T-helper 1 cell (primary cell): ENCODE measurements around the gene KRT7.

Experiments
- DNase-seq, 5 donors: peaks; one replicate each; pipeline ENCODE4 v3.0.0-alpha.2; 2012 to 2020

The KRT7 gene

DNA sequence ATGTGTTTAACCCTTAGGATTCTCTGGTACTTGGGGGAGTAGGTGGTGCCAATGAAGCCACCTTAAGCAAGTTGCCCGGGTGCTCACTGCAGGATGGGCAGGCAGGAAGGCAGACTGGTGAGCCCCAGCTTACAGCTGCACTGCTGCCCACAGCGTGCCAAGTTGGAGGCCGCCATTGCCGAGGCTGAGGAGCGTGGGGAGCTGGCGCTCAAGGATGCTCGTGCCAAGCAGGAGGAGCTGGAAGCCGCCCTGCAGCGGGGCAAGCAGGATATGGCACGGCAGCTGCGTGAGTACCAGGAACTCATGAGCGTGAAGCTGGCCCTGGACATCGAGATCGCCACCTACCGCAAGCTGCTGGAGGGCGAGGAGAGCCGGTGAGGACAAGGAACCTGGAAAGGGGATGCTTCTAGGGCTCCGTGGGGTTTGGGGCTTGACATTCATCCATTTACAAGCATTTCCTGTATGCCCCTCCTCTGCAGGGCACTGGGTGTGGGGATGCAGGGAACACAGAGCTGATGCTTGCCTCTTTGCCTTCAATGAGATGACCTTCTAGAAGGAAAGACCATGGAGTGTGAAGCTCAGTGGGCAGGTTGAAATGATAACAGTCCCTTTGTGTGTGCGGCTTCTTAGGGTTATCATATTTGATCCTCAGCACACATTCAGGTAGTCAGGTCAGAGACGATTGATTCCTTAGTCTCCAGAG, 12.4 kb downstream of the KRT7 start:
- no peak for DNase-seq

DNA sequence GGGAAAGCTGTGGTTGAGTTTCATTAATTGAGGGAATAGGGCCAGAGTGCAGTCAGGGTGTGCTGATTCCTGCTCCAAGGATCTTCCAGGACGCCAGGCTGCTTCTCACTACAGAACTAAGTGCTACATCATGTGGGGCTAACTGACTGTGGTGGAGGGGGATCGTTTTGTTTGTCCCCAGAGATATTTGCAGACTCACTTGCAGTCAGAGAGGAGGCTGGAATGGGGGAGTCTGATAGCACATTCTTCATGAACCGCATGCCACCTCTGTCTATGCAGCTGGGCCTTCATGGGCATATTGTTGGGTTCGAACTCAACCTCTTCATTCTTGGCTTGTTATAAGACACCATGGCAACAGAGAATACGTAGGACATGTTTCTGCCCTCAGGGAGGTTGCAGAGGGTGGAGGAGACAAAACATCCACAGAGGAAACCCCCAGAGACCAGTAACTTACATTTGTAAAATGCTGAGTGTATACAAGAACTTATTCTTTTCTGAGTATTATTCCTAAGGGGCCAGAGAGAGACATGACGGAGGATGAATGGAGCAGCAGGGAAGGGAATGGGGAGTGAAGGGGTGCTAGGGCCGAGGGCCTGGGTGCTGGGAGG, 13.0 kb downstream of the KRT7 start:
- no peak for DNase-seq

DNA sequence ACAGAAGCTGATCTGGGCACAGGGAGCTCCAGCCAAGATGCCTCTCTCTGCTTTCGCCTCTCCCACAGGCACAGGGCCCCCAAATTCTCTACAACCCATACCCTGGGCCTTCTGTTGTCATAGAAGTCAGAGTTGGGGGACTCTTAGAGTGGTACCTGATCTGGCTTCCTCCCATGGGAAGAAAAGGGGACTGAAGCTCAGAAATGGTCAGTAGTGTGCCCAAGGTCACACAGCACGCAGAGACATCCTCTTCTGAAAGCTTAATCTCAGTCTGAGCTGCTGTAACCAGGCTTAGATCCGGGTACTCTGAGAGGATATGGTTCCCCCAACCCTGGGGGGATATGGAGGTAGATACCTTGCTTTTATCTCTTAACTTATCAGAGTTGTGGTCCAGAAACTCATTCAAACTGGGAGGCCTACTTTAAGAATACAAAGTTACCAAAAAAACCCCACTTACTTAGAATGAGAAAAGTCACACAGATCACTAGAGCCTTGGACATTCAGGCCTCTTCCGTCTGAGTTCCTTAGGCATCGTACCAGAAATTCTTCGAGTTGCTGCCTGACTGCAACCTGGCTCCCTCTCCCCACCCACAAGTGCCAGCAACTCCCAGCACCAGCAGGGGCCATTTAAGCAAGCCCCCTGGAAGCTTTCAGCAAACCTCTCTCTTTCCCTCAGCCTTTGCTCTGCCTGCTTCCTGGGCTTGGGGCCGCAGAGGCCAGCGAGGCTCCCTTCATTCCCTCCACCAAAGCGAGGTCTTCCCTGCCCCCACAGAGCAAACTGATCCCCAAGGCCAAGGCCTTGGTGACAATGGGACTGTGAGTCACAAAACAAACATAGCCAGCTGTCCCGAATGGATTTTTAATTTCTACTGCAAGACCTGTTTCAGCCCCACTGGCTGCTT, 13.9 kb downstream of the KRT7 start:
- DNase-seq = peak in 1 of 5 donors; percentile 32

DNA sequence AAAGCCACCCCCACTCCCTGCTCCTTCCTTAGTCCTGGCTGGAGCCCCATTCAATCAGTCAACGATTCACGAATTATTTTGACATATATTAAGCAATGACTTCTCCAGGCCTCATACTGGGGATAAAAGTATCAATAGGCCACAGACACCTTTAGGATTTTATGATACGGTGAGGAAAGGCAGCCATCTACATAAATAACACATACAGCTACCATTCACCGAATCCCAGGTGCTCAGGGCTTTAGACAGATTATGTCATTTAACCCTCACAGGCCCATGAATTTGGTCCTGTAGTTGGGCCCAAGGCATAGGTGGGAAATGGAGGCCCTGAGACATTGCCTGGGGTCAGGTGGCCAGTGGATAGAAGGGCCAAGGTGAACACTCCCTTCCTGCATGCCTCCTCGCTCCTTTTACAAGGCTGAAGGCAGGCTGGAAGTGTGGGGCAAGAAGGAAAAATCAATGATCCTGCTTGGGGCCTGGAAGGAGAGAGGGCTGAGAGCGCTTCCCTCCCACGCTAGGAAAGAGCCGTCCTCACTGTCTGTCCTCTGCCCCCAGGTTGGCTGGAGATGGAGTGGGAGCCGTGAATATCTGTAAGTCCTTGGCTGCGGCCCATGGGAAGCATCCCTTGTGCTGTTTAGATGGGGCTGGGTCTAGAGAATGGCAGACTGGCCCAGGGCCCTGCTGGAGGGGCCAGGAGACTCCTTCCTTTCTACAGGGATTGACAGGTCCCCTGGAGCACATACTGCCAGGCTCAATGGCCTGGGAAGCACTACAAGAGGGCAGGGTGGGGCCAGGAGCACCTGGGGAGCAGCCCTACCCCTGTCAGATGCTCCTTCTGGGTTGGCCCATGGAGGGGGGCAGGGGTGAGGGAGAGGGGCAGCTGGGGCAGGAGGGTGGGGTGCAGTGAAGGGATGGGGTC, 14.8 kb downstream of the KRT7 start:
- DNase-seq = no peak

DNA sequence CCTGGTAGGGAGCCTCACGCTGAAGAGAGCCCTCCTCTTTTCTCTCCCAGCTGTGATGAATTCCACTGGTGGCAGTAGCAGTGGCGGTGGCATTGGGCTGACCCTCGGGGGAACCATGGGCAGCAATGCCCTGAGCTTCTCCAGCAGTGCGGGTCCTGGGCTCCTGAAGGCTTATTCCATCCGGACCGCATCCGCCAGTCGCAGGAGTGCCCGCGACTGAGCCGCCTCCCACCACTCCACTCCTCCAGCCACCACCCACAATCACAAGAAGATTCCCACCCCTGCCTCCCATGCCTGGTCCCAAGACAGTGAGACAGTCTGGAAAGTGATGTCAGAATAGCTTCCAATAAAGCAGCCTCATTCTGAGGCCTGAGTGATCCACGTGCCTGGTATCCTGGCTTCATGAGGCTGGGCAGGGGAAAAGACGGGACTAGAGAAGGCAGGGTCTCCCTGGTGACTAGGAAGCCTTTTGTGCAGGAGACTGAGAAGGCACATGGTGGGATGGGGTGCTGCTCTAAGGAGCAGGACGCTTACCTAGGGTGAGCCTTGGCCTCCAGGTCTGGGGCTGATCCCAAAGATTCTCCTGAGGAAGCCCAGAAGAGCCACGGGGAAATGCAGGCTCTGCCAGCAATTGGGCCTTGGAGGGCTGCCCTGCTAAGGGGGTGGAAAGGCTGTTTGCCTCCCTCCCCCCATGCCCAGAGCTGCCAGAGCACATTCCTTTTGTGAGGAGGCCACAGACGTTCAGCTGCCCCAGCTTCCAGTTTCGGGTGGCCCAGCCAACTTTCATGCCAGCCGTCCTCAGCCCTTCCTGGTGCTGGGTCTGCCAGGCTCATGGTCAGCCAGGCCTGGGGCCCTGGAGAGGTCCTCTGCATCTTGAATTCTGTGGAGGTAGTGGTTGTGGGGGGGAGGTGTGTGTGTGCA, 15.8 kb downstream of the KRT7 start:
- no peak for DNase-seq

DNA sequence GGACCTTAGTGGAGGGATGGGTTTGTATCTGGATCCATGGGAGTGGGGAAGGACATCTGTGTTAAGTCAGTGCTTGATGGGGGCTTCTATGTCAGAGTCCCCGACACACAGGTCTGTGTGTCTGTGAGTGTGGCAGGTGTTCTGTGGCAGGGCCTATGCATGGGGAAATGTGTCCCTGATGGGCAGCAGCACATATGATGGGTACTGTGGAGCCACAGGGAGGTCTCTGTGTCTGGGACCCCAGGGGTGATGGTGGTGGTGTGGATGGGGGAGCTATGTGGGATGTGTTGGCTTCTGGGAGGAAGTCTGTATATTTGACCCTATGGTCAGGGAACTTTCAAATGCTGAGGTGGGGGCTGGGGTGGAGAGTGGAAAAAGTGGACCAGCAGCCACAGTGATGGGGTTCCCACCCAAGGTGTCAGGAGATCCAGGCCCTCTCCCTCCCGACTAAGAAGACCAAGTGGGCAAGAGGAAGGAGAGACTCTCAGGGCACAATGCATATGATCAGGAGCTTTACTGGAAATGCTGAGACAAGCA, 16.5 kb downstream of the KRT7 start:
- no peak for DNase-seq

DNA sequence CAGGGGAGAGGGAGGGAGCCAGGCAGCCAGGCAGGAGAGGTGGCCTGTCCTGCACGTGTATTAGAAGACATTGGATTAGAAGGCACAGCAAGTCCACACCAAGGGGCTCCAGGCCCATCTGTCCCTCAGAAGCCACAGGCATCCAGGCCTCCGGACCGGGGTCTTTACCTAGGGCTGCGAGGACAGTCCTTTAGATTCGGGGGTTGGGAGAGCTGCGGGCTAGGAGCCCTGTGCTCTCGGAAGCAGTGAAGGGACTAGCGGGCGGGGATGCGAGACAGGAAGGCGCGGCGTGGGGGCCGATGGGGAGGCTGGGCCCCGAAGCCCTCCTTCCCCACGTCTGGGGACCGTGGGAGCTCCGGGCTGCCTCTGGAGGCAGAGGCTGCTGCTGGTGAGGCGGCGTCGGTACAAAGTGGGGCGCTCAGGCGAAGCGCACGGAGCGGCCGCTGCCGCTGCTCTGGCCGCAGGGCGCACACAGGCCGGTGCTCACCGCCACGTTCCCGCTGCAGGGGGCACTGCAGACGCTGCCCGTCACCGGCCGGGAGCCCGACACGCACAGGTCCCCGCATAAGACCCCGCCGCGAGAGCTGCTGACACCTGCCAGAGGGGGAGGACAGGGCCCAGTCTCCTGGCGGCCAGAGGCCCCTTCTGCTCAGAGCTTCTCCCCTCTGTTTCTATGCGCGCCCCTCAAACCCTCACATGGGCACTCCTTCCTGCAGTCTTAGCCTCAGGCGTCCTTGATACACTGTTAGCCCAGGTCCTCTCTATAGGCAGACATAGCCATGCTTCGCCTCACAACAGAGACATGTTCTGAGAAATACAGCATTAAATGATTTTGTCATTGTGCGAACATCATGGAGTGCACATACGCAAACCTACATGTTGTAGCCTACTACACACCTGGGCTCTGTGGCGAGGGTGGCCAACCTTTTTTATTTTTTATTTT, 17.3 kb downstream of the KRT7 start:
- no peak for DNase-seq

DNA sequence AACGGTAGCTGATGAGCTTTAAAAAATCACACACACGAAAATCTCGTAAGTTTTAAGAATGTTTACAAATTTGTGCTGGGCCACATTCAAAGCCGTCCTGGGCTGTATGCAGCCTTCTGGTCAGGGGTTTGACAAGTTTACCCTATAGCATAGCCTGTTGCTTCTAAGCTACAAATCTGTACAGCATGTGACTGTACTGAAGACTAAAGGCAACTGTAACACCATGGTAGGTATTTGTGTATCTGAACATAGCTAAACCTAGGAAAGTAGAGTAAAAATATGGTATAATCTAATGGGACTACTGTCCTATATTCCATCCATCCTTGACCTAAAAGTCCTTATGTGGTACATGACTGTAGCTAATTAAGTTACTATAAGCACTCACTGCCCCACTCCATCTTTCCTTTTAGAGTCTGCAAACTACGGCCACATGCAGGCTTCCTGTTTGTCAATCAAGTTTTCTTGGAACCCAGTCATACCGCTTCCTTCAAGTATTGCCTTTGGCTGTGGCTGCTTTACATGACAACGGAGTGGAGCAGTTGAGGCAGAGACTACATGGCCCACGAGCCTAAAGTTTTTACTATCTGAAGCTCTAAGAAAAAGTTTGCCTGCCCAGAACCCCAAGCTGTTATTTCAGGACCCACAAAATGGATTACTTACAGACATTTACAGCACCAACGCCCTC, 18.5 kb downstream of the KRT7 start:
- DNase-seq = peak in 1 of 5 donors; percentile 82

DNA sequence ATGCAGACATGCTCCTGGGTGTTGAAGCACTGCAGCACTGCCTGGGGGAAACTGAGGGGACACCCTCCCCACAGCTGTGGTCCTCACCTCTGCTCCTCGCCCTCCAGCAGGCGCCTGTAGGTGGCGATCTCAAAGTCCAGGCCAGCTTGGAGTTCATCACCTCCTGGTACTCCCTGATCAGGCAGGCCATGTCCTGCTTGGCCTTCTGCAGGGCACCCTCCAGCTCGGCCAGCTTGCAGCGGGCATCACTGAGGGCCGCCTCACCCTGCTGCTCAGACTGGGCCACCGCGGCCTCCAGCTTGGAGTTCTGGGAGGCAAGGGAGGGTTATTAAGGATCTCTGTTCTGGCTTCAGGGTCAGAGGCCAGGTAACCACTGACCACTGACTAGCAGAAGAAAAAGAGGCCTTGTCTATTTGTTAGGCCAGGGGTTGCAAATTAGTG, 19.2 kb downstream of the KRT7 start:
- peak in 1 of 5 donors; percentile 28 for DNase-seq

DNA sequence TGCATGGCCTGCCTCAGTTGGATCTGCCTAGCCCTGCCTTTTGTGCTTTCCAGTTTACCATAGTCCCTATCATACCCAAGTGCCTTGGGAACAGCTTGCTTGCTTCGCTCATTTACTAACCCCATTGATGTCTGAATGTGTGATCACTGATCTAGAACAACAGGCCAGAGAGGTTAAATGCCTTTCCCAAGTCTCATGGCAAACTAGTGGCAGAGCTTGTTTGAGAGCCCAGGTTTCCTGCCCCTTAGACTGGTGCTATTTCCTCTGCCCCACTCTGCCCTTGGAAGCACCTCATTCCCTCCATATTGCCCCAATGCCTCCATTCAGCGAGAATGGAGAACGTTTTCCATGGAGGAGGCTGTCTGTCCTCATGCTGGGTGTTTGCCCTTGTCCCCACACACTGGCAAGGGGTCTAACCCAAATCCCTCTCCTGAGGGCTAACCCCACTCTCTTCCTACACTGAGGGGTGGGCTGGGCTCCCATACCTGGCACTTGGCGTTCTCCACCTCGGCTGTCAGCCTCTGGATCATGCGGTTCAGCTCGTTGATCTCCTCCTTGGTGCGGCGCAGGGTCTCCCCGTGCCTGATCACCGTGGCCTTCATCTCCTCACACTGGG, 19.8 kb downstream of the KRT7 start:
- no peak for DNase-seq

DNA sequence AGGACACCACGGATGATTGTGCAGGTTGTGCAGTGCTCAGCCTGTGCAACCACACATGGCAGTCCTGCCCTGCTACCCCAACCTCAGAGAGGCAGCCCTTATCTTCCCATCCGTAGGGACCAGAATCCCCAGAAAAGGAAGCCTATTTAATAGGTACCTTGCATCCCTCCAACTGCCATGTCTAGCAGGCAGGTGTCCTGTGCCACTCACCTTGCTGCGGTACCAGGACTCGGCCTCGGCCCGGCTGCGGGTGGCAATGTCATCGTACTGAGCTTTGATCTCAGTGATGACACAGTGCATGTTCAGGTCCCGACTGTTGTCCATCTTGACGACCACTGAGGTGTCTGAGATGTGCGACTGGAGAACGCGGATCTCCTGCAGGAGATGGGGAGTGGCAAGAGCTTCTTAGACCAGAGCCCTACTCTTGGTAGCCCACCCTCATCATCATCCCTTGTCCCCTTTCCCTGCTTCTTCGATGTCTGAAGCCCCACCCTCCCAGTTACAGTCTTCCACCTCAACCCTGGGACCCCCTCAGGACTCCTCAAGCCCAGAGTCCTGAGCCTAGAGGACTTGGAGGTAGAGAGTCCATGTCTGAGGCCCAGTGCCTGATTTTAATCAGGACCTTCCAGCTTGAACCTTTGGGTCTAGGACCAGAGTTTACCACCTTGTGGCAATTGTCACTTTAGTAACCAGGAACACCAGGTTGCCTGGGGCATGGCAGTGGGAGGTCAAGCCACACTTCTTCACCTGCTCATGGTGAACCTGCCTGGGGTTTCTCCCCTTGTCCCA, 20.5 kb downstream of the KRT7 start:
- no peak for DNase-seq

DNA sequence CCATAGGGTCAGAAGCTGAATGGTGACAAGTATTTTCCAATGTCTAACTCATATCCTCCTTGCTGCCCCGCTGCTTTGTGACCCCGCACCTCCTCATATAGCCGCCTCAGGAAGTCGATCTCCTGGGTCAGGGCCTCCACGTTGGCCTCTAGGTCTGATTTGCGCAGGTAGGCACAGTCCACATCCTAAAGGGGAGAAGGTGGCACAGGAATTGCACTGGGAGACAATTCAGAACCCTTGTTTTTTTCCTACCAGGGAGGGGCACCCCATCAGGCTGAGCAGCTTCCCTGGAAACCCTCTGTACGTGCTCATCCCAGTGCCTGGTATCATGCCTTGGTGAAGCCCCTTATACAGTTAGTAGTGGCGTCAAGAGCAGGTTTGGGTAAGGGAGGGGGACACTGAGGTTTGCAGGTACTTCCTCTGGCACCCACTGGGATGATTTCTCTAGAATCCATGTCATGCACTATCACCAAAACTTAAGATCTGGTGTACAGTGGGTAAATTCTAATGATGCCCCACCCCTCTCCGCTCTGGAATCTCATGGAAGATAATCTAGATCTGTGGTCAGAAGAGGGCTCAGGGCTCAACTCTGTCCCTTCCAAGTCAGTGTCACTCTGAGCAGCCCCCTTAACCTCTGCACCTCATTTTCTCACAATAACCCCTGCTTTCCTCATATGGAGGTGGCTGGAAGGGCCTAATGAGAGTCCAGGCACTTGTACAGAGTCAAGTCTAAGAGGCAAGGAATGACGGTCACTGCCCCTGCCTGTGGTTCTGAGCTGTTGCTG, 21.3 kb downstream of the KRT7 start:
- no peak for DNase-seq

DNA sequence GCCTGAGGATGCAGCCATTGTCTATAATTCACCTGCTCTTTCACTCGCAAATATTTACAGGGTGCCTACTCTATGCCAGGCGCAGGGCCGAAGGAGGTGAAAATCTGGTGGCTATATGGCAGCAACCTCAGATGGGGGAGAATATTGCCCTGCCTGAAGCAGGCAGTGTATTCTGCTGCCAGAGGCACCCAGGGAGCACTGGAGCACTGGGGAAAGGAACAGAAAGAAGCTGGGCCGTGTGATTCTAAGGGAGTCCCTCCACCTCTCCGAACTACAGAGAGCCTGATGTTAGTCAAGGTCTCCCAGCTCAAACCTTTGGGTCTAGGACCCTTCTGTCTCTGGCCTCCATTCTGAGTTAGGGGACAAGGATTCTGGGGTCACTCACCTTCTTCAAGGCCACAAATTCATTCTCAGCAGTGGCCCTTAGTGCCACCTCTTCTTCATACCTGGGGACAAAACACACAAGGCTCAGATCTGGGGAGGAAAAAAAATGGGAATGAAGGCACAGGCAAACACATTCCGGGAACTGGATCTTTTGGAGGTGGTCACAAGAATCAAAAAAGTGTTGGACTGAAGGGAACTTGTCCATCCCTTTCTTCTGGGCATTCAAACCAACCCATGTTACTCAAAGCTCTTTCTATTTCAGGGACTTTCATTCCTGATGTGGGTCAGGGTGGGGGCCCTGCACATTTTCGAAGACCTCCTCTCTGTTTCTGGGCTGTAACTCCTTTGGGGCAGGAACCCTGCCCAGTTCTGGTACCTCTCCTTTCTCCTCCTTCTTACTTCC, 22.1 kb downstream of the KRT7 start:
- no peak for DNase-seq

DNA sequence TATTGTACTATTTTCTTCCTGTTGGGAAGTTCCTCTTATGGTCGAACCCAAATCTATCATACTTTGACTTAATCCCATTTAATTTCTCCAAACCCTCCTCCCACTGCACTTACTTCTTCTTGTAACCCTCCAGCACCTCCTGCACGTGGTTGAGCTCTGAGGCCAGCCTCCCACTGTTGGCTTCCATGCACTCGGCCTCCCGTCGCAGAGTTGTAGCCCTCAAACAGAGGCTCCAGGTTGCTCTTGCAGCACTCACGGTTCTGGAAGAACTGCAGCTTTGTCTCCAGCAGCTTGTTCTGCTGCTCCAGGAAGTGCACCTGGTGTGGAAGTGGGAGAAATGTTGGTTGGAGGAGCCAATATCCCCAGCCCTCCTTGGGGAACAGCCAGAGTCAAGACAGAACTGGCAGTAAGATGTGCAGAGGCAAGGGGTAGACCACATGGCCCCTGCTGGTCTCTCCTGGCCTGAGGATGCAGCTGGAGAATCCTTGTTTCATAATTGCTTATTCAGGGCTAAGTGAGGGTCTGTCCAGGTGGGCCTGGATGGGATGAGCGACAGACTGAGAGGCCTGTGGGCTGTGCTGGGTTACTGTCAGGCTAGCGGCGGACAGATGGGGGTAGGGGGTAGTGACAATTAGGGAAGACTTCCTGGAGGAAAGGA, 23.0 kb downstream of the KRT7 start:
- DNase-seq = no peak

DNA sequence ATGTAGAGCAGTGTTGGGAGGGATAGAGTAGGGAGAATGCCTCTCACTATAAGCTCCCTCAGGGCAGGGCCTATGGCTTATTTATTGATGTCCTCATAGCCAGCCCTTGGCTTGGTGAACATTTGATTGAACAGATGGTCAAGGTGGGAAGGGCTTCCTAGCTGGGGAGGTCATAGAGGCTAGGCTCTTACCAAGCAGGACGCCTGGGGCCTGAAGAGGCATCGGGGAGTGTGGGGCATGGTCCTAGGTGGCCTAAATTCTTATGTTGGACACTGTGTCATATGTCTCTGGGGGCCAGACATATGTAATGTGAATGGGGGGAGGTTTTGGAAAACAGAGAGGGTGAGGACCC, 23.5 kb downstream of the KRT7 start:
- no peak for DNase-seq

DNA sequence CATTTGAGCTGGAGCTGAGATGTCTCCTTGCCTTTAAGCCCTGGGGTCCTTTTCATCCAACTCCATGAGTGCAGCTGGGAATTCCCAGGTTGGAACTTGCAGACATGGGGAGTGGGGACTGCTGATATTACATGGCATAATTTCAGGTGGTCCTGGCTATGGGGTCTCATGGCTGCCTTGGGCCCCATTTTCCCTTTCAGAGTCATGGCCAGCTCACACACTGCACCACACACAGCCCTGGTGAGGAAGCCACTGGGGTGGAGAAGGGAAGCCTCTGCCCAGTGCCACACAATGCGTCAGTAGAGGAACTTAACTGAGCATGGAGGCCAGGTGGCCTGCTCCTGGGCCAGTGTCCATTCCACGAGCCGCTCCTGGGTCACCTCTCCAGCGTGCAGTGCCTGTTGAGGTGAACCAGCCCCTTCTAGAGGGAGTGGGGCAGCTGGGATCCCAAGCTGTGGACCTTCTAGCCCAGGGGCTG, 24.1 kb downstream of the KRT7 start:
- no peak for DNase-seq
